Measurements from ENCODE around the gene TMEM170B. TPM values are rescaled to one million over a fixed set of nuclear protein-coding genes. Genes with fewer than 3 reads are reported as not detected.
A peak's percentile ranks its signal among the peaks of the same experiment; 100 is the strongest.

Gene TMEM170B
- 0.20 TPM for total RNA-seq

- peak; percentile 93 for ATAC-seq
Observed at GRCh38 chr6:11537229-11538051, at the start of gene TMEM170B. Gene TMEM170B (plus strand): TSS chr6:11537749. CDS start chr6:11538278, 529 bp downstream.

DNA sequence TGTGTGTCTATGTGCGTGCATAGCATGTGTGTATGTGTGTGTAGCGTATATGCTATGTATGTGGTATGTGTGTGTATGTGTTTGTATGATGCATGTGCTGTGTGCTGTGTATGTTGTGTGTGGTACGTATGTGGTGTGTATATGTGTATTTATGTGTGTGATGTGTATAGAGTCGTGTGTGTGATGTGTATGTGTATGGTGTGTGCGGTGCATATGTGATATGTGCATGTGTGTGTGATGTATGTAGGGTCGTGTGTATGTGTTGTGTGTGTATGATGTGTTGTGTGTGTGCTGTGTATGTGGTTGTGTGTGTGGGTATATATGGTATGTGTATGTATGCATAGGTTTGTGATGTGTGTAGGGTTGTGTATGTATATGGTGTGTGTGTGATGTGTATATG lies 46.6 kb upstream of the TMEM170B start:
- no peak for ATAC-seq

GRCh38 chr6:11491596-11492463 lies 45.7 kb upstream of the TMEM170B start:
- no peak for ATAC-seq

- no peak for ATAC-seq
Observed at GRCh38 chr6:11492464-11493290, 44.9 kb upstream of the TMEM170B start.

- ATAC-seq = no peak
Observed at GRCh38 chr6:11493974-11494373, 43.6 kb upstream of the TMEM170B start.

GRCh38 chr6:11494786-11495564 lies 42.6 kb upstream of the TMEM170B start:
- ATAC-seq = no peak

DNA sequence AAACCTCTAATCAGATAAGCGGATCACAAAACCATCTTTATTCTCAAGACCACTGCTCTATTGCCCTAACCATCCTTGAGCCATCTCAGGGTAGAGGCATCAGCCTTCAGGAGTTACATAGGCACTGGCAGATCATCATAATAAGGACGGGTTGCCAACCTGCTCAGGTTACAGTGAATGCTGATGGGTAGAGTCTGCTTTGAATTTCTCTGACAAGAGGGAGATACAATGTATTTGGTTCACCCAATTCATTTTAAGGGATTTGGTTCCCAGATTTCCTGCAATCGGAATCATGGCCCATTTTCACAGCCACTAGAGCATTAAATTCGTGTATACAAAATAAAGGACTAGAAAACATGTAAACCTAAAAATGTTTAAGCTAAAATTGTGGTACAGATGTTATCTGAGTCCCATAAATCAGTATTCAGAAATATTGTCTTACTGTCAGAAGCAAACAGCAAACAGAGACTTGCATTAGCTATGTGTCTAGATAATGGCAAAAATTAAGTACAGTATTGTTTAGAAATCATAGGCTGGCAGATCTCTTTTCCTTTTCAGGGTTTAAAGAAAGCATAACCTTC lies 41.9 kb upstream of the TMEM170B start:
- ATAC-seq = no peak

GRCh38 chr6:11496152-11497060 lies 41.1 kb upstream of the TMEM170B start:
- ATAC-seq = peak; percentile 85

GRCh38 chr6:11497107-11497506 lies 40.4 kb upstream of the TMEM170B start:
- no peak for ATAC-seq

DNA sequence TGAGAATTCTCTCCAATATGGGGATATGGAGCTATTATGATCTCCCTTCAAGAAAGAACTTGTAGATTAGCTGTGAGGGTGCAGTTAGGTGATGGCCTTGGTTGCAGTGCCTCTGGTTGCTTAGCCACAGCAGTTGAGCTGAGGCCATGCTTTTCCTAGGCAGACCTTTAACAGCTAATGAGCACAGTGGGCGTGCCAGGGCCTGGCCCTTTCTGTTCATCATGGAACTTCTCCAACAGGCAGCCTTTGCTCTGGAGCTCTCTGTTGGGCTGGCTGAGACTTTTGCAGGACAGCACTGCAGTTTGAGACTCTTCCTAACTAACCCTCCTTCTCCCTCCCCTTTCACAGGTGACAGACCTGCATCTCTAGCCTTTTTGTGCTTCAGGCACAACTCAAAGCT lies 39.7 kb upstream of the TMEM170B start:
- ATAC-seq = peak; percentile 44

DNA sequence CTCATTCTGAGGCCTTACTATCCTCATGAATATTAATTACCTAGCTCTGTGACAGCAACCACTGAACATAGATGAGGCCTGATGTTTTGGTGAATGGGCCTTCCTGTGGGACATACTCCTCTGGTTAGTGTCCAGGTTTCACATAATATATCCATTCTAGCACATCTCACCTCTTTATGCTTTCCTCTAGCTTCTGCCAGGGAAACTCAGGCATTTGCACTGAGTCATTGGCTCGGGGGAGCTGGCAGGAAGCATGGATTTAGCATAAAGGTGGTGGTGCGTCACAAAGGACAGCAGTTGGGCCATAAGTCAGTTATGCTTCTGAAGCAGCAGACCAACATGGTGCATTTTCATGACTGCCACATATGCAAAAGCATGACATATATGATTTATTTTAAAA lies 37.5 kb upstream of the TMEM170B start:
- peak; percentile 21 for ATAC-seq

DNA sequence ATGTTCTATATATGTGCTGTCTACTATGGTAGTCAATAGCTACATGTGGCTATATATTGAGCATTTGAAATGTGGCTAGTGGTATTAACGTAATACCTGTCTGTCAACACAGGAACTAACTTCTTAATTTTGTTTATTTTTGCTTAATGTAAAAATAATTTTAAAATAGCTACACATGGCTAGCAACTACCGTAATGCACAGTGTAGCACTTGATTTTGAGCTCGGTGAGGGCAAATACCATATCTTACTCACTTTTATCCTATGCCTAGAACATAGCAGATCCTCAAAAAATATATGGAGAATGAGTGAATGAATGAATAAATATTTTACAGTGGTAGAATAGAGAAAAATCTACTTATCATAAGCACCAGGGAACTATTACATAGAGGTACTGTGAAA lies 28.1 kb upstream of the TMEM170B start:
- no peak for ATAC-seq

- no peak for ATAC-seq
Observed at GRCh38 chr6:11514672-11515071, 22.9 kb upstream of the TMEM170B start.

DNA sequence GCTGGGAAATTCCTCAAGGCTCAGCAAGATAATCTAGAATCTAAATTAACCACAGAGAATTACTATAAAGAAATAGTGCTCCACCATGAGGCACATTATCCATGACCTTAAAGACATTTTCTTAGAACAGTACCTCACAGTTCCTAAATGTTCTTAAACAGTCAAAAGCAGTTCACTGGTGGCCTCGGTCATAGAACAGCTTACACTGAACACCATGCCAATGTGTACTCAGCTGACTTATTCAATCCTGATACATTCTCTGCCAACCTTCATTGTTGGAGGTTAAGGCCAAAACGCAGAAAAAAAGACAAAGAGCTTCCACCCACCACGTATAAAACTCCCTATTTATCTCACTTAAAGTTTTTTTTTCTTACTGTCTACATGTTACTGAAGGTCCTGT lies 21.8 kb upstream of the TMEM170B start:
- ATAC-seq = no peak

DNA sequence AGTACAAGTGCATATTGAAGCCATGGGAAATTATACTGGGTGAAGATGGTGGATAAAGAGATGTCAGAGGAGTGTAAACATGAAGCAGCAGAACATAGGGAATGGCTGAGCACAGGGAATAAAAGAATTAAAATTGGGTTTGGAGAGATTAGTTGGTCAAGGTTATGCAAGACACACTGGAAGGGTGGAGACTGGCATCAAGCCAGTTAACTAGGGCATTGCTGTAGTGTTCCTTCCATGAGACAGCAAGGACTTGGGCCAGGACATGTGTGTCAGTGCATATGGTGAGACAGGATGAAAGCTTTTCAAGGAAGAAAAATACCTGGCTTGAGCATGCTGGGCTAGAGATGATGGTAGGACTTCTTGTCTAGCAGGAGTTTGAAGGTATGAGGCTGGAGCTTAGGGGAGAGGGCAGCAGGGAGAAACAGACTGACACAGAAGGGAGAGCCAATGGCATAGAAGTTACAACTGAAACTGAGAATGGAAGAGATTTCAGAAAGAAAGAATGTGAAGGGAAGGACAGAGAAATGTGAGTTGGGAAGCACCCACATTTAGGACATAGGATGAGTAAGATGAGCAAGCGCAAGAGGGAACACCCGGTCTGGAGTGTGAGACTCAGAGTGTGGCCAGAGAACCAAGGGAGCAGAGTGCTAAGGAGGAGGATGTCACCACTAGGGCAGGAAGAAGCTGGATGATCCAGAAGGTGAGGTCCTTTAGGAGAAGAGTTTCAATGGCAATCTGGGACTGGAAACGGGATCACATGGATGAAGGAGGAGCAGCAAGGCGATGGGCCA lies 14.5 kb upstream of the TMEM170B start:
- ATAC-seq = peak; percentile 72

- no peak for ATAC-seq
Observed at GRCh38 chr6:11525468-11526155, 11.9 kb upstream of the TMEM170B start.

DNA sequence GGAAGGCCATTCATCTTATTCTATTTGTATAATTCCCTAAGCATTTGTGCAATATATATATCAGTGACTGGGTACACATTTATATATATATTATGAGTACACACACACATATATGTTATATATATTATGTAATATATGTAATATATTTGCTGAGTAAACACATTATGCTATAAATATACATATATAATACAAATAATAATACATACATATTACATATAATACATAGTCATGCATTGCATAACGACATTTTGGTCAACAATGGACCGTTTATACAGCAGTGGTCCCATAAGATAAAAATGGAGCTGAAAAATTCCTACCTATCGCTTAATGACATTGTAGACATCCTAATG lies 11.4 kb upstream of the TMEM170B start:
- no peak for ATAC-seq

DNA sequence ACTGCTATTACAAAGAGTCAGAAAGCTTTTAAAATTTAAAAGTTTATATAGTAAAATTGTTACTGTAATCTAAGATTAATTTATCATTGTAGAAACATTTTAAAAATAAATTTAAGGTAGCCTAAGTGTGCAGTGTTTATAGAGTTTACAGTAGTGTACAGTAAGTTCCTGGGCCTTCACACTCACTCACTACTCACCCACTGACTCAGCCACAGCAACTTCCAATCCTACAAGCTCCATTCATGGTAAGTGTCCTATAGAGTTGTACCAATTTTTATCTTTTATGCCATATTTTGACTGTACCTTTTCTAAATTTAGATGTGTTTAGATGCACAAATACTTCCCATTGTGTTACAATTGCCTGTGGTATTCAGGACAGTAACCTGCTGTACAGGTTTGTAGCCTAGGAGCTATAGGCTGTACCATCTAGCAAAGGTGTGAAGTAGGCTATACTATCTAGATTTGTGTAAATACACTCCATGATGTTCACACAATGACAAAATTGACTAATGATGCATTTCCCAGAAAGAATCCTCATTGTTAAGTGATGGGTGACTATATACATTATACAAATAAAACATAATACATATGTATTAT lies 10.2 kb upstream of the TMEM170B start:
- ATAC-seq = no peak

DNA sequence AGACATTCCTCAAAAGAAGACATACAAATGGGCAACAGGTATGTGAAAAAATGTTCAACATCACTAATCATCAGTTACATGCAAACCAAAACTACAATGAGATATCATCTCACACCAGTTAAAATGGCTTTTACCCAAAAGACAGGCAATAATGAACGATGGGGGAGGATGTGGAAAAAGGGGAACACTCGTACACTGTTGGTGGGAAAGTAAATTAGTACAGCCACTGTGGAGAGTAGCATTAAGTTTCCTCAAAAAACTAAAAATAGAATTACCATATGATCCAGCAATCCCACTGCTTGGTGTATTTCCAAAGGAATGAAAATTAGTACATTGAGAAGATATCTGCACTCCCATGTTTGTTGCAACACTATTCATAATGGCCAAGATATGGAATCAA lies 8.6 kb upstream of the TMEM170B start:
- no peak for ATAC-seq
